H7 (cell line): ENCODE measurements around the gene TBC1D5. TPM values are rescaled to one million over a fixed set of nuclear protein-coding genes. Genes with fewer than 3 reads are reported as not detected.
"Not testable (repeated sequence)": the region's sequence is repeated elsewhere in the genome, so short reads cannot be mapped to it uniquely, and the experiment has no call there.

Experiments
- DNase-seq: peaks from one replicate; pipeline ENCODE4 v3.0.0; 2012
- H3K27me3 ChIP-seq: 2 replicates; pipeline ENCODE4 v1.6.0; 2011; ENCODE audit warnings: mild to moderate bottlenecking, low read length; ENCODE audit not compliant: control insufficient read depth, insufficient read depth
- H3K36me3 ChIP-seq: replicated peaks from 2 replicates; pipeline ENCODE4 v1.5.1; 2011; ENCODE audit warnings: low read length; ENCODE audit not compliant: control insufficient read depth, insufficient read depth
- H3K4me3 ChIP-seq: 2 replicates; pipeline ENCODE4 v1.5.1; 2011; ENCODE audit warnings: low read depth, mild to moderate bottlenecking, control low read depth, low read length, moderate library complexity; ENCODE audit not compliant: insufficient read depth
- total RNA-seq: library from RNA; depleted of rRNA; stranded (reverse); fragments of >200 nt; shearing (Covaris generic); gene quantifications from 2 replicates; pipeline ENCODE4 v1.2.3, GENCODE V29; 2014

Gene TBC1D5
- total RNA-seq, 1 experiment from 2014 or later, result 26.8 TPM

DNA sequence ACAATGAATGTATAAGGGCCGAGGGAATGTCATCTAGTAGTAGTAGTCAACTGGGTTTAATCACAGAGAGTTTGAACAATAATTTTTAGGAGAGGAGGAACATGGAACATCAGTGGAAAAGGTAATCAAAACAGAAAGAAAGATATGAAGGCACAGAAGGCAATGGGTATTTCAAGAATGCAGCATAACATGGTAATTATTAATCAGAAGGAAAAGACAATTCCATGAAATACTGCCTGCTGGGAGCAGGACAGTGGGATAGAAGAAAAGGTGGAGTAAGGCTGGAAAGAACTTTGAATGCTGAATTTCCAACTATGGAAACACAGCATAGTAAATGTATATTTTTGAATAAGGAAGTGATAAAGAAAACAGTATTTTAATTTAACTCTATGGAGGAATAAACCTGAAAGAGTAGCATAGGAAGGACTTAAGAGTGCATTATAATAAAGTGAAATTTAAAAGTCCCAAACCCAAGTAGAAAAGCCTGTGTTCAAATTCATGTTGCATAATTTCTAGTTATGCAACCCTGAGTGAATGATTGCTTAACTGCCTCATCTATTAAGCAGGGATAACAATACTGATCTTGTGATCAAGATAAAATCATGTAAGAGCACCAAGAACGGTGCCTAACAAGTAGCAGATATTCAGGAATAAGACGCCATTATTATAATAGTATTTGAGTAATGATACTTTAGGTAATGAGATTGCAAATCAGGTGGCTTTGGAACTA is 357.7 kb downstream of the TBC1D5 start:
- H3K36me3 ChIP-seq, result no peaks in the 10 kb centered on the region
- H3K27me3 ChIP-seq, result no peaks in the 10 kb centered on the region
- H3K4me3 ChIP-seq, result no peak overlapping the region
- DNase-seq, result no peak

DNA sequence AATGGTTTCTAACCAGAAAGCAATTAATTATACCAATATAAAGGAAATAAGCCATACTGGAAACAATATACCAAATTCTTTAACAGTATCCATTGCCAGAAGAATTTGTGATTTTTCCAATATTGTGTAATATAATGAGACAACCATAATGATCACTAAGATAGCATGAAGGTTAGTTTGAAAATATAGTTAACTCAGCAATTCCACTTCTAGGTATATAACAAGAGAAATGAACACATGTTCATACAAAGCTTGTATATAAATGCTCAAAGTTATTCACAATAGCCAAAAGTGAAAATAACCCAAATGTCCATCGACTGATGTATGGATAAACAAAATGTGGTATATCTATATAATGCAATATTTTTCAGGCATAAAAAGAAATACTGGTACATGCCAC is 369.1 kb downstream of the TBC1D5 start:
- DNase-seq, result no peak
- Histone ChIP-seq H3K36me3 (no peaks in the 10 kb centered on the region), H3K27me3 (no peaks in the 10 kb centered on the region), H3K4me3 (no peak overlapping the region)

DNA sequence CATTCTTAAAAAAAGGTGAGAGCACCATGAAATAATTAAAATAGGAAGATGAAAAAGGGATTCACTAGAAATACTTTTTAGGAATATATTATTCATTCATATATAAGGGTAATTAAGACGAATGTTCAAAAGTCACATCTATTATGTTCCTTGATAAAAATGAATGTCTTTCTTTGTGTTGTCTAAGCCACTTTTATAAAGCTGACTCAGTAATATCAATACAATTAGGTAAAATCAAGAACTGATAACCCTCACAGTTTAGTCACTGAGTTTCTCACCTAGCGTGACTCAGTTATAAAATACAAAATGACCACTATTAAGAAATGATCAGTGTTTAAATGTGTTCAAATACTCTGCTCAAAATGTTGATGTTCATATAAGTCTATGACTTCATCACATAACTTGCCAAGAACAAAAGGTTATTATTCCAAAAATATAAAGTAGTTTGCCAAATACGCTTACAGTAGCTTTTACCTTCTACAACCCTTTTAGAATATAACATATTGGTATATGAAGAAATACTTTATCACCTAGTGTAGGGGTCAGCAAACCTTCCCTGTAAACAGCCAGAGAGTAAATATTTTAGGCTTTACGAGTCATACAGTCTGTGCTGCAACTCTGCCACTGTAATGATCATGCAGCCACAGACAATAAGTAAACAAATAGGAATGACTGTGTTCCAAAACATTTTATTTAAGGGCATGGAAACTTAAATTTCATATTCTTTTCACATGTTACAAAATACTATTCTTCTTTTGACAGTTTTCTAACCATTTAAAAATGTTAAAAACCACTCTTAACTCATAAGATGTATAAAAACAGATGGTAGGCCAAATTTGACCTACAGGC is 369.8 kb downstream of the TBC1D5 start:
- no peak for DNase-seq
- Histone ChIP-seq H3K4me3 (no peak overlapping the region), H3K27me3 (no peaks in the 10 kb centered on the region), H3K36me3 (no peaks in the 10 kb centered on the region)

DNA sequence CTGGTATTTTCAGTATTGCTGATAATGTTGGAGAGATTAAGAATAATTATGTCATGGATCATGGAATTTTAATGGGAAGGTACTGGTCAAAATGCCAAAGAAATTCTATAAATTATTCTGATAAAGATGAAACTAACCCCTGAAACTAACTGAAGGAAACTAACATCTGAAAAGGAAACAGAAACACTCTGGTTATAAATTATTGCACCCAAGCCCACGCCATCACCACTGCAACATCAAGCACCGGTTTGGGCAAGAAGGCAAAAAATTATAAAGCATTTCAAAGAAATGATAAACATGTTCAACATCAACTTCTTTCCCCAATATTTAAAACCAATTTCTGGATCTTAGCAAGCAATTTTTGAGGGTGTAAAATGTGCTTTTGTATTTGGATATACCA is 372.5 kb downstream of the TBC1D5 start:
- H3K36me3 ChIP-seq, result no peaks in the 10 kb centered on the region
- no peak overlapping the region for H3K4me3 ChIP-seq
- no peak for DNase-seq
- no peaks in the 10 kb centered on the region for H3K27me3 ChIP-seq

DNA sequence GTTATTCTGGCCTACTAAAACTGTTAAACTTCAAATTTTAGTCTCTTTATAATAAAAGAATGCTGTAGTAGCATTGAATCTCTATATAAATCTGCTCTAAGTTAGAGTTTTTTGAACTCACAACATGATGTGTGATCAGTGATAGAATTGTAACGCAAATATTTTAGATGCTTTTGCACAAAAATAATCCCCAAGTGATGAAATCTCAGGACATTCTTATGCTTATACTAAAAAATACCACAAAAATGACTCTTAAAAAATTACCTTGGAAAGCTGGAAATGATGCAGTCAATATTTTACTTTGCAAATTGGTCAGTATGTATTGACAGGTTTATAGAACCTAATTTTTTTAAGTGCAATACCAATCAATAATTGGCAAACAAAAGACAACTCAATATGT is 375.3 kb downstream of the TBC1D5 start:
- Histone ChIP-seq H3K4me3 (no peak overlapping the region), H3K27me3 (no peaks in the 10 kb centered on the region), H3K36me3 (no peaks in the 10 kb centered on the region)
- no peak for DNase-seq

DNA sequence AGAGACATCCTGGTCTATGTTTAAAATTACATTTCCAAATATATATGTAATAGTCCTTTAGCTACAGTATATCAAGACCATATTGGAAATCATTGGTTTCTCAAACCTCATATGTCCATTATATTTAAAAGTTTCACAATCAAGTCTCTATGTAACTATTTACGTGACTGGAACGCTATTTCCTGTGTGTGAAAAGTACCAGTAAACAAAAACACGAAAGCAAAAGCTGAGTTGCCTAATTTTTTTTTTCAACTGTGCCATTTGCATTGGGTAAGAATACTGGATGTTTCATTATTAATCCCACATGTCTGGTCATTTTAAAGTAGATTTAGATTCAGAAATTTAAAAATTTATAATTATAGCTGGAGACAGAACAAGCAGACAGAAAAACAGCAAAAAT is 381.4 kb downstream of the TBC1D5 start:
- no peak for DNase-seq
- Histone ChIP-seq H3K4me3 (no peak overlapping the region), H3K36me3 (no peaks in the 10 kb centered on the region), H3K27me3 (no peaks in the 10 kb centered on the region)

DNA sequence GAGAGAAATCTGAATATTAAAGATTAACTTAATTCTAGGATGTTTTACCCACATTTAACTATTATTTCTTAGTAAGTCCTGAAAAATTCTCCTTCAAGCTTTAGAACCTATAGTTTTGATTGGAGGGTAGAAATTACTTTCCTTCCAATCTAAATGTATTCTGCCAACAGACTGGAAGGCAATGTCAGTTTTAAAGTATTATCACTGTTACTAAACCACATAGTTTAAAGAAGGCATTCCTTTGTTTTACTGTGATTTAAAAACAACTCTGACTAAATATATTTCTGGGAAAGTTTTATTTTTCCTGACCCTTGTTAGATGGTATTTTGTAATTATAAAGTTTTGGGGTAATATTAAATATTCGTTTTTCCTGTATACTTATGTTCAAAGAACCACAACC is 382.5 kb downstream of the TBC1D5 start:
- DNase-seq, result no peak
- no peaks in the 10 kb centered on the region for H3K36me3 ChIP-seq
- no peaks in the 10 kb centered on the region for H3K27me3 ChIP-seq
- H3K4me3 ChIP-seq, result no peak overlapping the region

DNA sequence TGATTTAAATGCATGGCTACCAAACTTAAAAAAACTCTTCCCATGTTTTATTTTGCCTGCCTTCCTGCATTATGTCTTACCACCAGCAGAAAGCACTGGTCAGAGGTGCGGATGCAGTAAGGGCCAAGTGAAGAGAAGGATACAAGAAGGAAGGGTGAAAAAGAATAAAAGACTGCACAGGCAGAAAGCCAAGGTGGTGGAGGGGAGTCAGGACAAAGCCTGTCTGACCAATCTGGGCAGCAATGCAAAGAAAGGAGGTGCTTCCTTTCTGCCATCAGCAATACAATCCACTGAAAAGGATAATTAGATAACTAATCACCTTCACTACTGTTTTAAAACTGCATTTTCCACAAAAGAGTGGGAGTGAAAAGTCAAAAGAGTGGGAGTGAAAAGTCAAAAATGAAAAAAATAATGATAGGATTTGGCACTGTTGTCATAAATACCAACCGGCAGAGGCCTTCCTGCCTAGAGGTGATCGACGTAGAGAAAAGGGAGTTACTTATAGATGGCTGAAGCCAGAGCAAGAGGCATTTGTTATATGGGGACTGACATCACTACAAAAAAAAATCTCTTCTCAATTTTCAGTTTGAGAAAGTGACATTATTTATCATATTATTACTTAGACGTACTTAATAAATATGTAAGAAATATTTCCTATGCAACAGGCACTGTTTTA is 385.3 kb downstream of the TBC1D5 start:
- DNase-seq, result no peak
- Histone ChIP-seq H3K4me3 (no peak overlapping the region), H3K36me3 (no peaks in the 10 kb centered on the region), H3K27me3 (no peaks in the 10 kb centered on the region)

DNA sequence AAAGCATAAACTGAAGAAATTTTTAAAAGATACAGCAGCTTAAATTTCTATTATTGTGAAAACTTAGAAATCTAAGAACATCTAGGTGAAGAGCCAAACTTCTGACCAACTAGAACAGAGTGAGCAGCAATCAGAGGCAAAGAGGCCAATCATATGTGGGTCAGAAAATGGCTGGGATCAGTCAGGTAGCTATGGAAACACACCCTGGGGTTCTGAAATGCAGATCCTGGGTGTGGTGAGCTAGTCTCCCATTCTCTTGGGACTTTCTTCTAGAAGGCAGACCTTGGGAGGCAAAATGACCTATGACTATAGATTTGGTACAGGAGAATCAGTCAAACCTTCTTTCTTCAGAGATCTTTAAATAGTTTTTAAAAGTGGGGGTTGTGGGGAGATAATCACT is 385.8 kb downstream of the TBC1D5 start:
- Histone ChIP-seq H3K36me3 (no peaks in the 10 kb centered on the region), H3K27me3 (no peaks in the 10 kb centered on the region), H3K4me3 (no peak overlapping the region)
- no peak for DNase-seq

DNA sequence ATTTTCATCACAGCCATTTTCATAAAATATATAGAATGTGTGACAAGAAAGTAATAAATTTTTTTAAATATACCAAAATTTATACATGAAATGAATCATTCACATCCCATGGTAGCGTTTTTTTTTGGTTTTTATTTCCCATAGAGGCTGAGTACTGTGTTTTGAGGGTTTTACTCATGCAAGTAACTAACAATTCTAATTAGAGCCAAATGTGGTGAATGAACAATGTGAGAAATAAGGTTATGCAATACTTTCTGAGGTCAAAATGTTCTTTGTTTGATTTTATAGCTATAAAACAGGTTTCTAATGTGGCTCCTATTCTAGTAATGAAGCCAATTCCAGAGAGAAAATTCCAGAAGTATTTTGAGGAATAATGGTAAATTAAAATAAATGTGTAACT is 386.8 kb downstream of the TBC1D5 start:
- DNase-seq, result no peak
- H3K27me3 ChIP-seq, result no peaks in the 10 kb centered on the region
- no peaks in the 10 kb centered on the region for H3K36me3 ChIP-seq
- no peak overlapping the region for H3K4me3 ChIP-seq

DNA sequence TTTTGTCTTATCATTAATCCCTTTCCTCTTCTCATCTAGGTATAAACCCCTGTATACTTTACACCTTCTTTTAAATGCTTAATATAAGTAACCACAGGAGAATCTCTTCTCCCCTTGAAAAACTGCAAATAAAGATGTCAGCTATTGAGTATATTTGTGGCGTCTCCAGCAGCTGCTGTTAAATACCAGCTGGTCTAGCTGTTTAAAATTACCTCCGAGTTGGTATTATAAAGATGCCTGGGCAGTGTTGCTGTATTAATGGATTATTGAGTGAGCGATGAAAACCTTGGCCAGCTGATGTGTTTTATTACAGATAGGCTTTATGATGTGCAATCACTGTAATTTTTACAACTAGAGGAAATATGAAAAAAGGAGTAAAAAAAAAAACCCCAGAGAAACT is 388.1 kb downstream of the TBC1D5 start:
- Histone ChIP-seq H3K27me3 (no peaks in the 10 kb centered on the region), H3K36me3 (no peaks in the 10 kb centered on the region), H3K4me3 (no peak overlapping the region)
- no peak for DNase-seq

DNA sequence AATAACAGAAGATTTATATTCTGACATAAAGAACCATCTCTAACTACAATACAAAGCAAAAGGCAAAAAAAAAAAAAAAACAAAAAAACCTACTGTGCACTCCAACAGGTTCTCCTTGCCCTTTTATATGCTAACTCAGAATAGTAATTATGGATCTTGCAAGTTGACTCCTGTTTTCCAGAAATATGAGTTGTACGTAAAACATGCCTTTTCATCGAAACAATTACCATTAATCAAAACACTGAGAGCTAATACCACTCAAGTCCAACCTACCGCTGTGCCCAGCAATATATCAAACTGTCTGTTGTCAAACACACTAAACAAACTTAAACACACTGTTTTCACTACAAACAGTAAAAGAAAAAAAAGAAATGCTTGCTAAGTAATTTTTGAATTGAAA is 389.8 kb downstream of the TBC1D5 start:
- no peak overlapping the region for H3K4me3 ChIP-seq
- no peaks in the 10 kb centered on the region for H3K27me3 ChIP-seq
- DNase-seq, result no peak
- no peaks in the 10 kb centered on the region for H3K36me3 ChIP-seq

DNA sequence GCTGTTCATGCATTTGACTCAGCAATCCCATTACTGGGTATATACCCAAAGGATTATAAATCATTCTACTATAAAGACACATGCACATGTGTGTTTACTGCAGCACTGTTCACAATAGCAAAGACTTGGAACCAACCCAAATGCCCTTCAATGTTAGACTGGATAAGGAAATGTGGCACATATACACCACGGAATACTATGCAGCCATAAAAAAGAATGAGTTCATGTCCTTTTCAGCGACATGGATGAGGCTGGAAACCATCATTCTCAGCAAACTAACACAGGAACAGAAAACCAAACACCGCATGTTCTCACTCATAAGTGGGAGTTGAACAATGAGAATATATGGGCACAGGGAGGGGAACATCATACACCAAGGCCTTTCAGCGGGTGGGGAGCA is 391.2 kb downstream of the TBC1D5 start:
- H3K4me3 ChIP-seq, DNase-seq, H3K27me3 ChIP-seq, H3K36me3 ChIP-seq: not testable (repeated sequence)

DNA sequence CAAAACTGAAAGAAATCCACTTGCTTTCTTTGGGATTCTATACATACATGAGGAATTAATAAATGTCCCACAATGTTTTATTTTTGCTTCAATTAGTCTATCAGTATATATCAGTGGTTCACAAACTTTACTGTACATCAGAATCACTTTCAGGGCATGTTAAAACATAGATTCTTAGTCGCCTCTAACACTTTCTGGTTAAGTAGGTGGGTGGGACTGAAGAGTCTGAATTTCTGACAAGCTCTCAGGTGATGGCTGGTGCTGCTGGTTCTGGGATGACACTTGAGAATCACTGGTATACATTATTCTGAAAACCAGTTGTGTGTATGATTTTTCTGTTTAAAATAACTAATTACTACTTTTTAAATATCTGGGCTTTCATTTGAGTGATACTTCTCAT is 393.3 kb downstream of the TBC1D5 start:
- H3K36me3 ChIP-seq, result no peaks in the 10 kb centered on the region
- H3K4me3 ChIP-seq, result no peak overlapping the region
- H3K27me3 ChIP-seq, result no peaks in the 10 kb centered on the region
- DNase-seq, result no peak

DNA sequence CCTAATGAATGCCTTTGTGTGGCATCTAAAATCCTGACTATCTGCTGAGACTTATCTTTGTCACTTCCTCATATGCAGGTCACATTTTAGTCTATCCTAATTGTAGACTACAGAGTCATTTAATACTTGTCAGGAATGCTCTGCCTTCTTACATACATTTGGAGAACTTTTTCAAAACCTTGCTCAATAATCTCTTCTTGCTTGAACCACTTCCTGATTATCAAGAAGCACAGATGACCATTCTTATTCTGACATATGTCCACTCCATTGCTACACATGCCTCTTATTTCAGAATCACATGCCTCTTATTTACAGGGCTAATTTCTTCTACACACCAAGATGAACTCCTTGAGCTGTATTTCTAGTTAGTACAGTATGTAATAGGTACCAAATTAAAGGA is 400.3 kb downstream of the TBC1D5 start:
- Histone ChIP-seq H3K27me3 (no peaks in the 10 kb centered on the region), H3K4me3 (no peak overlapping the region), H3K36me3 (no peaks in the 10 kb centered on the region)
- no peak for DNase-seq
